HCT116 (cell line): Measurements from ENCODE around the gene TCF7L1.

Source experiments
- CBX3 ChIP-seq: IDR thresholded peaks from 2 replicates; pipeline ENCODE4 v1.6.1; 2012; ENCODE audit warnings: low read depth
- CEBPB ChIP-seq: IDR thresholded peaks from 2 replicates; pipeline ENCODE4 v1.6.1; 2012; ENCODE audit warnings: low read depth
- EGR1 ChIP-seq: IDR thresholded peaks from 2 replicates; pipeline ENCODE4 v1.6.1; 2012; ENCODE audit warnings: low read depth
- EZH2phosphoT487 ChIP-seq: fragments of 200-600 bp; IDR thresholded peaks from 2 replicates; pipeline ENCODE4 v1.6.1; 2018; ENCODE audit warnings: antibody characterized with exemption, borderline replicate concordance
- JUND ChIP-seq: IDR thresholded peaks from 2 replicates; pipeline ENCODE4 v1.6.1; 2012
- POLR2A ChIP-seq: IDR thresholded peaks from 2 replicates; pipeline ENCODE4 v1.7.0; 2011; ENCODE audit warnings: borderline replicate concordance; ENCODE audit not compliant: insufficient read depth, insufficient read length; ENCODE audit errors: extremely low read depth
- POLR2AphosphoS5 ChIP-seq: IDR thresholded peaks from 2 replicates; pipeline ENCODE4 v1.6.1; 2011; ENCODE audit warnings: mild to moderate bottlenecking, low read depth, low read length, moderate library complexity
- RAD21 ChIP-seq: IDR thresholded peaks from 2 replicates; pipeline ENCODE4 v1.6.1; 2012; ENCODE audit warnings: low read depth, mild to moderate bottlenecking
- SP1 ChIP-seq: IDR thresholded peaks from 2 replicates; pipeline ENCODE4 v1.6.1; 2012; ENCODE audit warnings: low read depth
- ZFX ChIP-seq: fragments of 450-650 bp; IDR thresholded peaks from 2 replicates; pipeline ENCODE4 v1.6.1; 2017
- TF ChIP-seq, protein P1 (sequence below), 3 experiments: fragments of 200-600 bp in 1 of 3; sonication (generic) in 1 of 3; IDR thresholded peaks in 2 of 3; conservative IDR thresholded peaks in 1 of 3; 2 replicates each; pipeline ENCODE4 v1.5.1; 2012 to 2017; ENCODE audit warnings: low read depth in 2 of 3, low read length in 2 of 3, antibody characterized with exemption in 1 of 3, borderline replicate concordance in 1 of 3, control low read depth in 1 of 3, mild to moderate bottlenecking in 1 of 3, mixed read lengths in 1 of 3, mixed run types in 1 of 3, moderate library complexity in 1 of 3; ENCODE audit not compliant: insufficient read depth in 1 of 3

- TF ChIP-seq, protein P1, sequence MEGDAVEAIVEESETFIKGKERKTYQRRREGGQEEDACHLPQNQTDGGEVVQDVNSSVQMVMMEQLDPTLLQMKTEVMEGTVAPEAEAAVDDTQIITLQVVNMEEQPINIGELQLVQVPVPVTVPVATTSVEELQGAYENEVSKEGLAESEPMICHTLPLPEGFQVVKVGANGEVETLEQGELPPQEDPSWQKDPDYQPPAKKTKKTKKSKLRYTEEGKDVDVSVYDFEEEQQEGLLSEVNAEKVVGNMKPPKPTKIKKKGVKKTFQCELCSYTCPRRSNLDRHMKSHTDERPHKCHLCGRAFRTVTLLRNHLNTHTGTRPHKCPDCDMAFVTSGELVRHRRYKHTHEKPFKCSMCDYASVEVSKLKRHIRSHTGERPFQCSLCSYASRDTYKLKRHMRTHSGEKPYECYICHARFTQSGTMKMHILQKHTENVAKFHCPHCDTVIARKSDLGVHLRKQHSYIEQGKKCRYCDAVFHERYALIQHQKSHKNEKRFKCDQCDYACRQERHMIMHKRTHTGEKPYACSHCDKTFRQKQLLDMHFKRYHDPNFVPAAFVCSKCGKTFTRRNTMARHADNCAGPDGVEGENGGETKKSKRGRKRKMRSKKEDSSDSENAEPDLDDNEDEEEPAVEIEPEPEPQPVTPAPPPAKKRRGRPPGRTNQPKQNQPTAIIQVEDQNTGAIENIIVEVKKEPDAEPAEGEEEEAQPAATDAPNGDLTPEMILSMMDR (IDR thresholded peaks at IDR 0.05 in 2 of 3, conservative IDR thresholded peaks at IDR 0.05 in 1 of 3; ENCODE audit: borderline replicate concordance in 1 of 3, insufficient read depth in 1 of 3, low read depth in 2 of 3, low read length in 2 of 3) = no peak
- TF ChIP-seq EGR1 (no peak), RAD21 (no peak), POLR2AphosphoS5 (no peak), POLR2A (no peak), ZFX (no peak), JUND (no peak), CEBPB (no peak), EZH2phosphoT487 (no peak), SP1 (no peak), CBX3 (no peak)
Observed at GRCh38 chr2:85330839-85331636, 197.8 kb downstream of the TCF7L1 start.
